ENCODE data around the gene DSCAML1.

Gene DSCAML1

DNA sequence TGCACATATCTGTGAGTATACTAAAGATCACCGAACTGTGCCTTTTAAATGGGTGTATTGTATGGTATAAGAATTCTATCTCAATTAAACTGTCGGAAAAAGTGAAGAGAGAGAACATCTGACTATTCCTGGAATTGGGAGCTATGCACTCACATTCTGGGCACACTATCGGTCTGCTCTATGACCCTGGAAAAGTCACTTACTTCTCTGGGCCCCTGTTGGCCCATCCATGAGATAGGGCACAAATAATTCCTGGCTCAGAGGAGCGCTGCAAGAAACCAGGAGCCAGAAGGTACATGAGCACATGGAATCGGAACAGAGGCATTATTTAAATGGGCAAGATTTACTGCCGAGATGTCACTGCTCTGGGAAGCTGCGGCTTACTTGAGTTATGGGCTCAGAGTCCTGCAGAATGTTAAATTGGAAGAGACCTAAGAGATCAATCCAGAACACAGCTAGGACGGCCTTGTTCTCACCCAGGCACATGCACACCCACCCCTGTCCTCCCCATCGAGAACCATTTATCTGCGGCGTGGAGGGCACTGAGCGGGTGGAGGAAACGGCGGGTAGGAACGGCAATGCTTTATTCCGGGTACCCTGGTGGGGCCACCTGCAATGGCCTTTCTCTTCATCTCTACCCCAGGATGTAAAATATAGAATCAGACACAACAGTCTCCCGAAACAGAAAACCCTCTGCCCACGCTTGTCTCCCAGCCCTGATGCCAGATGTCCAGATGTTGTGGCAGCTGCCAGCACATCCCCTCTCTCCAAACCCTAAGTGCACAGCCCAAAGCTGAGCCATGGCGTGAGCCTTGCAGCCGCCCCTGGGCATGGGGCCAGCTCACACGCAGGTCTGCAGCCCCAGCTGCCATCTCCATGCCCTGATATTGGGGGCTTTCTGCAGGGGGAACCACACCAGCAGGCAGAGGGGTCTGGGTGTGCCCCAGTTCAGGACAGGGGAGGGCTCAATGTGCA lies 142.4 kb downstream of the DSCAML1 start:
- DNase-seq, result no peak

DNA sequence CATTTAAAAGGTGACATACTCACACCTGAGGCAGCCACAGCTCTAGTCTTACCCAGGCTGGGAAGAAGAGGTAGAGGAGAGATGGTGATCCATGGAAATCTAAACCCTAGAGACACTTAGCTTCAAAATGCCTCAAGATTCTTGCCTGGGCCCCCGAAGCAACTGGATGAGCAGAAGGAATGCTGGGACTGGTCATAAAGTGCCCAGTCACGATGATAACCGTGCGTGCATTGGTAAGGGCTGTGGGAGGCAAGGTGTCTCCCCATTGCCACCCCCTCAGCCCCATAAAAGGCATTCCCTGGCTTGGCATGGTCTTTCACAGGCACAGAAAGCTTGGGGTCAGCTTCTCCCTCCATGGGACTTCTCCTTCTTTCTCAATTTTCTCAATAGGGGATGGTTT lies 144.5 kb downstream of the DSCAML1 start:
- no peak for DNase-seq

DNA sequence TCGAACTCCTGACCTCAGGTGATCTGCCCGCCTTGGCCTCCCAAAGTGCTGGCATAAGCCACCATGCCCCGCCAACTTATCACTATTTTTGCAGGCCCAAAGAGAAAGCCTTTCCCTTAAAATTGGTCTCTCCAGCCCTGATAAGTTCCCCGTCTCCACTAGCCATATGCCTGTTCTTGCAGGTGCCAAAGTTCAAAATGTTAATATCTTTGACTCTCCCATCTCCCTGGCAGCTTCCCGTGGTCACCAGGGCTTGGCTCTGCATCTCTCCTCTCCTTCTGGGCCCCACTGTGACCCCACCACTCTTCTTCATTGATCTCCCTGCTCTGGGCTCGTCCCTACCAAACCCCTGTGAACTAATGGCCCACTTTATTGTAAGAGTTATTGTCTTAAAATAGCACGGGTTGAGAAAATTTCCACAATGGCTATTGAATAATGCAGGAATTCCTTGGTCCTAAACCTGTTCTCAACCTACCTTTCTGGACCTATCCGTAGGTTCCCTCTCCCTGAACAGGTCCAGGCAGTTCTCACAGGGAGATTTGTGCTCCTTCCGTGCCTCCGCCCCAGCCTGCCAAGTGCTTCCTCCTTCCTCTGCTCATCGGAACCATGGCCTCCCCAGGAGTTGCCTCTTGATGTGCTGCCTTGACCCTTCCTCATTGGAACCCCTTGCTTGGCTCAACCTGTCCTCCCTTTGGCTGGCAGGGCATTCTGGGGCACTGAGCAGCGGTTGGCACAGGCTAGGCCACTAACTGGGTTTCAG lies 147.5 kb downstream of the DSCAML1 start:
- DNase-seq, result no peak

DNA sequence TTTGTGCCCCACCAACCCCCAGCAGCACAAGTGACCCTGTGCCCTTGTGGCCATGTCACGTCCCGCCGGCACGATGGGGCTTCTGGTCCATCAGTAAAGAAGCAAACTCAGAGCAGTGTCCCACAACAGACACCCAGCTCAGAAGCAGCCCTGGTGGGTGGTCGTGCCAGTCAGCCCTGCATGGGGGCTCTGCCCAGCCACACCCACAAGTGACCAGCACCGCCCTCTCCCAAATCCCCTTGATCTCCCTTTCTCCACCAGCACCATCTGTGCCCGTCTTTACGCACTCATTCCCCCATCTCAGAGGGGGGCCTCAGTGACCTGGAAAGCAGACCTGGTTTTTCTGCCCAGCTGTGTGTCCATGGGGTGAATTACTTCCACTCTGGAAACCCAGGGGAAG lies 149.1 kb downstream of the DSCAML1 start:
- no peak for DNase-seq

DNA sequence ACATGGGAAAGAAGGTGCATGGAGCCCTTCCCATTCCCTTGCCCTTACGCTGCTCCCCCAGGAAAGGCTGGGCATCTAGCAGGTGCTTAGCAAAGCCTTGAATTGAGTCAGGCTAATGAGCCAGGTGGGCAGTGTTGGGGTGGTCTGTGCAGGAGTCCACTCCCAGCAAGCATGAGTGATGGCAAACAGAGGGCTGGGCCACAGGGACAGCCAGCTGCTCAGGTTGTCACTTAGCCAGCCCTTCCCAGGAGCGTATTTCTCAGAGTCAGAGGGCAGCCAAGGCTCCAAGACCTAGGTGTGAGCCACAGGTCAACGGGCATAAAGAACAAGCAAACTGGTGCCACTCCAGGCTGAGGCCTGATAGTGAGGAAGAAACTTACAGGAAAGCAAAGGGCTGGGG lies 149.8 kb downstream of the DSCAML1 start:
- DNase-seq, result no peak

DNA sequence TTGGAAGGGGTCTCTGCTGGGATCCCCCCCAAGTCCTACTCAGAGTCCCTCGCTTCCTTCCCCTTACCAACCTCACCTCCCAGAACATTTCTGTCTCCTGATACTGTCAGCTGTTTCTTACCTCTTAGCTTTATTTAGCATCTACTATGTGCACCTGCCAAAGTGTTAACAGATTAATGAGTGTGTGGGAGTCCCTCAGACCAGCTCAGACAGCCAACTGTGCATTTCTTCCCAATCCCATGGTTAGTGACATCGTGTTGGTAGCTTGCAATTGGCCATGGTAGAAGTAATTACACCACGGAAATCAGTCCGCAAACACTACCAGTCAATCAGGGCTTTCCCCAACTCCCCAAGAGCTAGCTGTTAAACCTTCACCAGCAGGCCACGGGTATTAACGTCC lies 150.6 kb downstream of the DSCAML1 start:
- no peak for DNase-seq

DNA sequence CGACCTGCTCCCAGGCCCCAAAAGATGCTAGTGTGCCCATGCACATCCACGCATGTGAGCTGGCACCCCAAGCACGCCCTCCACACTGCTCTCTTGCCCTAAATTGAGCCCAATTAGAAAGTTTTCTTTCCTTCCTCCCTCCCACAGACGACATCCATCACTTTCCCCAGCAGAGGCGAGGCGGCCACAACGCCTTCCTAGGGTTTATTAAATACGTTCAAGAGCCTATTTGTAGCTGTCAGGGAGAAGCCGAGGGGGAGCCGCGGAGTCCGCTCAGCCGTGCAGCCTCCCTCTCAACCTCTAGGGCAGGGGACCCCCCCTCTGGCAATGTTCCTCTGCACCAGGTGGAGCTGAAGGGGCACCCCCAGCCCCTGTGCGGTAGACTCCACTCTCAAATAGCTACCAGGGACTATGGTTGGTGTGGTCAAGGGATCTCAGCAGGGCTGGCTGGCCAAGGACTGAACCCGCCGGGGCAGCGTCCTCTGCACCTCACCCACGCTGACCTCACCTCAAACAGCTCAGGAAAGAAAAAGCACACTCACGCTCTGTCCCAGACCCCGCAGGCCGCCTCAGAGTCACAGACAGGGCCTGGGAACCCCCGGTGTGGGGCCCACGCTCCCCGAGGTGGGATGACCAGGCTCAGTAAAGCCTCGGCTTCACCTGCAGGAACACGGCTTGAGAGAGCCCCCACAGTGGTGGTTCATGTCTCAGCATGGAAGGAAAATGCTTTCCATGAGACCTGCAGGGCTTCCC lies 152.4 kb downstream of the DSCAML1 start:
- DNase-seq, result no peak

DNA sequence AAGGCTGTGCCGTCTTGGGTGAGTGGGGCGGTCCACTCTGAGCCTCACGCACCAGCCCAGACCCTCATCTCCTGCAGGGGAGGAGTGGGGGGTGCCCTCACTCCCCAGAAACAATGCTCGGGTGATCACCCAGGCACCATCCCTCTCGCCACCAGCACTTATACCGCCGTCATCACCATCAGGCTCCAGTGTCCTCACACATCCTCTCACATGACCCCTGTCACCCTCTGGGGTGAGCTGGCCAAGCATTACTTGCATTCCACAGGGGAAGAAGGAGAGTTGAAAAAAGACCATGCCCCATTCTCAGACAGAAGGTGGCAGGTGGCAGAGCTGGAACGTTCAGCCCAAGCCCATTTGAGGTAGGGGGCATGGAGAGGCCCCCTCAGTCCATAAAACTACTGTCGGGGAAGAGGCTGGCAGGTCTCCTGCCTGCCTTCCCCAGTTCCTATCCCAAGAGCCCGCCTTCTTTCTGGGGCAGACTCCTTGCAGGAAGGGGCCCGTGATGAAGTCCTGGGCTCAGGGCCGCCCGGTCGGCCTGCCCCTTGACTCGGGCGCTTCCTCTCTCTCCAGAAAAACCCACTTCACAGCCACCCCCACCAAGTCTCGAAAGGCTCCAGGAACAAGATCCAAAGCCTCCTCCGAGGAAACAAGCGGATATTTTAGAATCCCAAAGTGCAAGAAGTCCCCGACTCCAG lies 153.3 kb downstream of the DSCAML1 start:
- DNase-seq, result no peak

DNA sequence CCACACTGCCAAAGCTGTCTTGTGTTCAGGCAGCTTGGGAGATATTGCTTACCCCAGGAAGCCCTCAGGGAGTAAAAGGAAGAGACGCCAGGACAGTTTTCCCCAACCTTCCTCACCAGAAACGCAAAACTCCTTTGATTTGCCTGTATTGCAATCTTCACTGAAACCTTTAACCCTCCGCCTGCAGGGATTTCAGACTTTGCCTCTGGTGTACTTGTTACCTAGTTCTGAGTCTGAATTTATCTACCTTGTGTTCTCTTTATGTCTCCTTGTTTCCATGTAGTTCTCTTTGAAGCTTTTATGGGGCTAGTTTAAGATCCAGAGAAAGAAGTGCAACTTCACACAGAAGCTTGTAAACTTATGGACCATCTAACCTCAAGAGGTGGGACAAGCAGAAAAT lies 154.2 kb downstream of the DSCAML1 start:
- DNase-seq, result no peak

DNA sequence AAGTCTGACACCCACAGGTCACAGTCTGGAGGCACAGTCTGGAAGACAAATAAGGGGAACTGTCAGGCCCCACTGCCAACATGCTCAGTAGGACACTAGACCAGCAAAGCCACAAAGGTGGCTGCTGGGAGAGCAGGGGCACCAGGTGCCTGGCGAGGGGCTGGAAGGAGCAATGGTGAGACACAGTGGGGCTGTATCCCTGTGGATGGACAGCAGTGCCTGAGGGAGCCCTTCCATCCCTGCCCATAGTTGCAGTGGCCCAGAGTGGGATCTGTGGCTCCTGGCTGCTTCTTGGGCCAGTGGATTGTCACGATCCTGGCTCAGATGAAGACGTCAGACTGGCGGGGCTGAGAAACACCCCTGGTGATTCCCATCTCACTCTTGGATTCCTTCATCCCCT lies 154.6 kb downstream of the DSCAML1 start:
- DNase-seq, result no peak

DNA sequence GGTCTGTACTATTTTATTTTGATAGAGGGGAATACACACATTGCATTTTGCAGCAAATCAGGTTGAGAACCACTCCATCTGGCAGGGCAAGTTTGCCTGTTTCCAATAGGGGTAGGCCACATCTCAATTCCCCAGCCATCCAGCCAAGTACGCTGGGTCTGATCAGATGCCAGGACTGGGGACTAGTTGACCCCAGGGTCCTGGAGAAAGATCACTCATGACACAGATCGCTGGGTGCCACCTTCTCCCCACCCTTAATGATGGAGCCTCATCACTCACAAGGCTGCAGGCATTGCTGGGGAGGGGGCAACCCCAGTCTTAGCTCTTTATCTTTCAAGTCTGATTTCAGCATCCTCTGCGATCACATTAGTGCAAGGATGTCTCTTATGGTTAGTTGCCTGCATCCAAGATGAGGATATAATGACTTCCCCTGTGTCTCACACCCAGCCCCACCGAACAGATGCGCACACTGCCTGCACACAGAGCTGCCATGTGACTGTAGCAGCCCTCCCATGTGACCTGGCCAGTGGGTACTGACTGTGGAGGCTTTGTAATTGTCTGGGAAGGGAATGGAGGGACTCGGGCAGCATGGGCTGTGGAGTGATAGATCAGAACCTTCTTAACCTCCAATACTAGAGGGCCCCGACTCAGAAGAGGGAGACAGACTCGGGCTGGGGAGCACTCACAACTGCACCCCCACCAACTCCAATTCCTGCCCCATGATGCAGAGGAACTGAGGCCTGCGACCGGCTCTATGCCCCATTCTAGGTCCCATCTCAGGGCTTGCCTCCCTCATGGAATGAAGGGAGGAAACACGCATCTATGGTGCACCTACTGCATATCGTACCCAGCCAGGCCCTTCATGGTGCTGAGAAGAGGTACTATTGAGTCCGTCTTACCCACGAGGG lies 155.8 kb downstream of the DSCAML1 start:
- DNase-seq, result no peak

DNA sequence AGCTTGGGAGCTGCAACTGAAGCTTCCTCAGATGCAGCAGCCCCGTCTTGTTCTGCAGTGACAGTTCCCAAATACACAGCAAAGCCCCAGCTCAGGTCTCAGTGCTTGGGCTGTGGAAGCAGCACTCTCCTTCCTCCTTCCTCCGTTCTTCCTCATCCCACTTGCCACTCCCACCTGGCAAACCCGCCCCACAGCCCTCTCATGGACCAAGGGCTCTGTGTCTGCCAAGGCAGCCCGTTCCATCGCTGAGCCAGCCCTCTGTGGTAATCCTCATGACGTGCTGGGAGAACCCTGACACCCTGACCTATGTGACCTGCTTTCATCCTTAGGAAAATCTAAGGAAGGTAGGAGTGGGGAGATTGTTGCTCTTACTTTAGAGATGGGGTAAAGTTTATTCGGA lies 157.0 kb downstream of the DSCAML1 start:
- no peak for DNase-seq

DNA sequence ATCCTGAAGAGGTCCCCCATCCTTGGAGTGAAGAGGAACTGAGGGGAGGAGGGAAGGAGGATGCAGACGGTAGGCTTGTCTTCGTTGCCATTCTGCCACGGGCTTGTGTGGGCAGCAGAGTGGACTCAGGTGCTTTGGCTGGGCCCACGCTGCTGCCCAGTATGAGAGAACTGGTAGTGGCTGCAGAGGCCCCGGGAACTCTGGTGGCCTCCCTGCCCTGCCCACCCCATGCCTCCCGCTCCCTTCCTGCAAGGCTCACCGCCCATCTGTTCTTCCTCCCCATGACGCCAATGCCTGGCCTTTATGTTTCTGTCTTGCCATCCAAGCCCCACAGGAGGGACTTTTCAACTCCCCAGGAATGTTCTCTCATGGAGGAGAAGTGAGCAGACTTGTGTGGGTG lies 157.4 kb downstream of the DSCAML1 start:
- no peak for DNase-seq

DNA sequence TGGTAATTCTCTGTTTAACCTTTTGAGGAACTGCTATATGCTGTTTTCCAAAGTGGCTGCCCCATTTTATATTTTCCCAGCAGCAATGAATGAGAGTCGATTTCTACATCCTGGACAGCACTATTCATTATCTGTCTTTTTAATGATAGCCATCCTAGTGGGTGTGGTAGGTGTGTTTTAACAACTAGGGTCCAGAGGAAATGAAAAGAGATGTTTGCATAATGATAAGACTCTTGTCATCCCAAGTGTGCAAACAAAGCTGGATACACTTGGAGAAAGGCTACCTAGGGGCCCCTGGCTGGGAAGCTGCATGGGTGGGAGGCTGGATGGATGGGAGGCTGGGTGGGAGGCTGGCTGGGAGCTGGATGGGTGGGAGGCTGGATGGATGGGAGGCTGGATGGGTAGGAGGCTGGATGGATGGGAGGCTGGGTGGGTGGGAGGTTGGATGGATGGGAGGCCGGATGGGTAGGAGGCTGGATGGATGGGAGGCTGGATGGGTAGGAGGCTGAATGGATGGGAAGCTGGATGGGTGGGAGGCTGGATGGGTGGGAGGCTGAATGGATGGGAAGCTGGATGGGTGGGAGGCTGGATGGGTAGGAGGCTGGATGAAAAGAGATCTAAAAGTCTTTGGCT lies 158.0 kb downstream of the DSCAML1 start:
- DNase-seq, result no peak

DNA sequence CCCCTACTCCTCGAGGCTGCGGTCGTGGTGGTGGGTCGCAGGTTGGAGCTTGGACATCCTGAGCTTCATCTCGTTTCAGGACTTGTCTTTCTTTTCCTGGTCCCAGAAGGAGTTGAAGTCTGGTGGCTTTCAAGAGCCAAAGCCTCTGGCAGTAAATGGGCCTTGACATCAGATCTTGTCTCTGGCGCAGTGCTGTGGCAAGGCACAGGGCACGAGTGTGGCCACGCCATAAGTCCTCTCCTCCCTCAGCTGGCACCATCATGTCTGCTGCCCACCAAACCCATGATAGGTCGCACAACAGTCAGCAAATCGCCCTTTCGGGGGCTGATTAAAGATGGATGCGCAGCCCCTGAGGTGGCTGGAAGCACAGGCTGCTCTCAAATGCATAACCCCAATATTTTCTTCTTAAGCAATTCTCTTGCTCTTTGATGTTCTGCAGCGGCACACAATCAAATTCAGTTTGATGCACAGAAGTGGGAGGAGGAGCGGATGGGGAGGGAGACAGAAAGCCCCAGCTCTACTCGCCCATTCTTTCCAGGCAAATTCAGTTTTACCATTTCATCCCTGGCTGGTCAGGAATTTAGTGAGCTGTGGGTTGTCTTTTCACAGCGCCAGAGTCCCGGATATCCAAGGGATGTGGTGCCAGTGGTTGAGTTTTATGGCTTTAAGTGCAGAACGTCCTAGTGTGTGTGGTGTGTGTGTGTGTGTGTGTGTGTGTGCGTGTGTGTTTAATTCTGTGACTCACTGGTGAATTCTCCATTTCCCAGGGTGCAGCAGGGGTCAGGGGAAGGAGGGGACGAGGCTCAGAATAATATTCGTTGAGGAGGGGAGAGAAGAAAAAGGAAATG lies 162.0 kb downstream of the DSCAML1 start:
- no peak for DNase-seq

DNA sequence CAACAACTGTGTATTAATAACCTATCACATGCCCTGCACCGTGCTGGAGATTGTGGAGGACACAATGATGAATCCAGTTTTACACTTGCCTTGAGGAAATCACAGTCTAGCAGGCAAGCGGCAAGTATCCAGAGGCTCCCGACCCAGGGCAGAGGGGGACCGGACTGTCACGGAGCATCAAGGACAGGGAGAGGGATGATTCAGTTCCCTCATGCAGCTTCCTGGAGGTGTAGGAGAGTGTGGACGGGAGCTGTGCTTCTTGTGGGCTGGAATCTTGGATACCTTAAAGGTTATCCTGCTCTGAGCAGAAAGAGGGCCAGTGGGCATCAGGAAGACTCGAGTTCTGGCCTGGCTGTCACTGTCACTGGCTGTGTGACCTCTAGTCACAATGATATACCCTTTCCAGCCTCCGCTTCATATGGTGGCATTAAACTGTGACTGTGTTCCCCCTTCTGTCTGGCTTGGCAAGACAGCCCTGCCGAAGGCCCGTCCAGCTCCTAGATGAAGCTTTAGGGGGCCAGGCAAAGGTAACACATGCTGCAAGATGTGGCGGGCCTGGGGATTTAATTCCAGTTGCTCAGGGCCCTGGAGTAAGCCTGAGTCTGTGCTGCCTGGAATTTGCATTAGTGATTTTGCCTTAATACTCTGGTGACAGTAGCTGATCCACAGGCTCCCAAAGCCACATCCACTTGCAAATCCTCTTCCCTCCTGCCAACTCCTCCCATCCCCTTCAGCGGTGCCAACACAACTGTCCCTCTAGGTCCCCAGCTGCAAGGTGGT lies 162.8 kb downstream of the DSCAML1 start:
- no peak for DNase-seq

DNA sequence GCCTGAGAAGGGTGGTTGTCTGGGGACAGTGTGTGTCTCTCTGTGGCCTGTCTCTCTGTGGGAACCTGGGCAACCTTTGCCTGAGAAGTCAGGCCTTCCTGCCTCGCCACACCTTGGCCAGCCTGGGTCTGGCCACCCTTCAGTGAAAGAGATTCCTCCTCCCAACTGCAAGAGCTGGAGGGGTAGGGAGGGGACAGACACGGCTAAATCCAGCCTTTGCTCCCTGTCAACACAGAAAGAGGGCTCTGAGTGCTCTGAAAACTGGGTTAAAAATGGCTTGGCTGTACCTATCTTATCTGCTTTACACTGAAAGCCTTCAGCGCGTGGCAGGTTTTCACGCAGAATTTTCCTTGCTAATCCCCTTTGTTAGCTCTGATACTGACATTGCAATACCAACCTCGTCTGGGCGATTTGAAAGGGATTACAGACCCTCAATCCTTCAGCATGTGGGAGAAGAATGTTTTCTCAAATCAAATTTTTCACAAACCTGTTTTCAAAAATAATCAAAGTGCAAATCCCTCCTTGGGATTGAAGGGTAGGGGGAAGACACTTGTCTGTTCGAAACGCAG lies 163.7 kb downstream of the DSCAML1 start:
- no peak for DNase-seq

DNA sequence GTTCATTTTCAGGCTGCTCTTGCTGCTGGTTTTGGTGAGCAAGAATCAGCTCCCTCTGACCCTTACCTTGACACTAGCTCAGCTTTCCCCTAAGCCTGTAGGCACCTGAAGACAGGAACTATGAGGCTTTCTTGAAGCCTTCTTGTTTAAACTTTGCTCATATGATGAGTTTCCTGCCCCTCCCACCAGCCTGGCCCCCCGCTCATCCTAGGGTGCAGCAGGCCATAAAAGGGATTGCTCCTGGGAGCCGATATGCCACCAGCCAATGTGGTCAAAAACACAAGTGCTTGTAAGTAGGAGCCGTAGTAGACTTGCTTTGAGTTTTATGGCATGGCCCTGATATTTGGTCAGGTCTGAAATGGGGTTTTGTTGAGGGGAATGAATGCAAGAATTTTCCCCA lies 164.7 kb downstream of the DSCAML1 start:
- DNase-seq, result no peak
